Left renal pelvis (tissue), 4 donors: ENCODE data around the gene ANXA2. TPM values are rescaled to one million over a fixed set of nuclear protein-coding genes. Genes with fewer than 3 reads are reported as not detected.
"Not testable (repeated sequence)": the region's sequence is repeated elsewhere in the genome, so short reads cannot be mapped to it uniquely, and the experiment has no call there.

Experiments
- DNase-seq, 4 donors: peaks; one replicate each; pipeline ENCODE4 v3.0.0-alpha.2; 2013; ENCODE audit warnings: low read depth in 4 of 4, low spot score in 3 of 4
- polyA plus RNA-seq, 4 donors: library from polyadenylated mRNA; unstranded; fragments of 120-200 nt; gene quantifications; one replicate each; pipeline ENCODE4 v1.2.1, GENCODE V29; 2013; ENCODE audit not compliant: insufficient read length in 4 of 4

Gene ANXA2
- polyA plus RNA-seq, 4 donors: 463 to 827 (median 632) TPM

GRCh38 chr15:60346653-60347052, 51.1 kb downstream of the ANXA2 start:
- no peak for DNase-seq

GRCh38 chr15:60346077-60346476, 51.7 kb downstream of the ANXA2 start:
- DNase-seq: no peak

GRCh38 chr15:60345598-60345997, 52.2 kb downstream of the ANXA2 start:
- DNase-seq: no peak

- DNase-seq: no peak
Measured at GRCh38 chr15:60344987-60345386, 52.8 kb downstream of the ANXA2 start.

- DNase-seq: no peak
Measured at GRCh38 chr15:60344461-60344860, 53.3 kb downstream of the ANXA2 start.

- DNase-seq: no peak
Measured at GRCh38 chr15:60343221-60343970, 54.4 kb downstream of the ANXA2 start.

GRCh38 chr15:60340207-60340921, 57.4 kb downstream of the ANXA2 start:
- no peak for DNase-seq

GRCh38 chr15:60339236-60339635, 58.5 kb downstream of the ANXA2 start:
- no peak for DNase-seq

- DNase-seq: no peak
Measured at GRCh38 chr15:60338810-60339209, 59.0 kb downstream of the ANXA2 start.

GRCh38 chr15:60337076-60337475, 60.7 kb downstream of the ANXA2 start:
- DNase-seq: no peak

- not testable (repeated sequence) for DNase-seq
Measured at GRCh38 chr15:60335296-60335695, 62.5 kb downstream of the ANXA2 start.

- DNase-seq: no peak
Measured at GRCh38 chr15:60328852-60329443, 68.8 kb downstream of the ANXA2 start.

GRCh38 chr15:60326824-60327654, 70.7 kb downstream of the ANXA2 start:
- DNase-seq: peak in 2 of 4 donors; percentile 36 to 41

- DNase-seq: no peak
Measured at GRCh38 chr15:60326343-60326742, 71.4 kb downstream of the ANXA2 start.

- DNase-seq: no peak
Measured at GRCh38 chr15:60325905-60326304, 71.9 kb downstream of the ANXA2 start.

- DNase-seq: no peak
Measured at GRCh38 chr15:60324706-60325438, 72.9 kb downstream of the ANXA2 start.

GRCh38 chr15:60323322-60323721, 74.5 kb downstream of the ANXA2 start:
- DNase-seq: no peak

GRCh38 chr15:60320365-60320764, 77.4 kb downstream of the ANXA2 start:
- DNase-seq: no peak

GRCh38 chr15:60318216-60318867, 79.4 kb downstream of the ANXA2 start:
- no peak for DNase-seq

- DNase-seq: no peak
Measured at GRCh38 chr15:60316961-60317360, 80.8 kb downstream of the ANXA2 start.
